LHCN-M2 (cell line): ENCODE measurements around the gene NELFB. TPM values are rescaled to one million over a fixed set of nuclear protein-coding genes. Genes with fewer than 3 reads are reported as not detected.

Experiments used
- DNase-seq: peaks from one replicate; pipeline ENCODE4 v3.0.0-alpha.2; 2012; ENCODE audit warnings: low read depth
- total RNA-seq: library from RNA; depleted of rRNA; stranded (reverse); fragments of >200 nt; gene quantifications from 2 replicates; pipeline ENCODE4 v1.2.3, GENCODE V29; 2014

Gene NELFB
- total RNA-seq, 1 experiment from 2014 or later: 60.7 TPM

DNA sequence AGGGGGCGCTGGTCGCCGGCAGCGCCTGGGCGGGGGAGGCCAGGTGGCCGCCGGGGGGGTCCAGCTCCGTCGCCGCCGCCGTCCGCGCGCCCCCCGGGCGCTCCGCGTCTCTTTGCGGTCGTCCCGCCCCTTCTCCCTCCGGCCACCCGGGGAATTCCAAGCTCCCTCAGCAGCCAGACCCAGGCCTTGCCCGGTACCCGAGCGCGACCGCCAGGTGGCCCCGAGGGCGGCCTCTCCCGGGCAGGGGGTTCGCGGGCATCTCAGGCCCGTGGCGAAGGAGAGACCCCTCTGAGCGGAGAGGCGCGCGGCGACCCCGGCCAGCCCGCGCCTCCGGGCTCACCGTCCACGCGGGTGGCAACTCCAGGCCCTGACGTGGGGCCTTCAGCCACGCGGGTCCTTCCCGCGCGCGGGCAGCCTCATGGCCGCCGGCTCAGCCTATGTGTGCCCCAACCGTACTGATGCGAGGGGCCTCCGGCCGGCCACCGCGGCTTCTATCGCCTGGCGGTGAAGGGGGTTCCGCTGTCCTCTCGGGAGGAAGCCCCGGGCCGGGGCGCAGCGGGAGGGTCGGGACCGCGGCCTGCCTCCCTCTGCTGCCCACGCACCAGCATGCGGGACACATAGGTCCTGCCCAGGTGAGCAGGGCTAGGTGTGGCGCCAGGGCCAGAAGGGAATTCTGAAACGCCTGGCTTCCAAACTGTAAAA lies 47.5 kb downstream of the NELFB start:
- no peak for DNase-seq

DNA sequence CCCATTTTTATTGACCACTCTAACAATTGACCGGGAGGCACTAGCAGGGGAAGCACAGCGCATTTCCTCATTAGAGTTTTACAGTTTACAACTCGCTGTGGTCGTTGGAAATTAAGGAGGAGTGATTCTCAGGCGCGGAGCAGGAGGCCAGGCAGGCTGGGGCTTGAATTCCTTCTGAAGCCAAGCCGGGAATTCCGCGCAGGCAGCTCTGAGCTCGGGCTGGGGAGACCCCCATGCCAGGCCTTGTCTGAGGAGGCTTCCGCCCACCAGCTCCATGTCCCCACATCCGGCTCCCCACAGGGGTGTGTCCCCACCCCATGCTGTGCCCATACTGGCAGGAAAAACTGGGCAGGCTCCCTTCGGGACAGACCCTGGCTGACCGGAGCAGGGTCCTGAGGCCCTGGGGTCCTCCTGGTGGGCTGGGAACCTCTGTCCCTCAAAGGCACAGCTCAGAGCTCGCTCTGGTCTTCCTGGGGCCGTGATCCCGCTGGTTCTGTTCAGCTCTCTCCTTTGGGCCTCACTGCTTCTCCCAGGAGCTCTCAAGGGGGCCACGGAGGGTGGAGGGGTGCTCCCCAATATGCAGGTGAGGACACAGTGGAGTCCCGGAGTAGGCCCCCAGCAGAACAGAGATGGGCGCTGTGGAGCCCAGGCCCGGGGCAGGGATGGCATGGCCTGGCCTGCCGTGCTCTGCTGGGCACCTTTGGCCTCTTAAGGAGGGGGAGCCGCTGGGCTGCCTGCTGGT lies 48.2 kb downstream of the NELFB start:
- no peak for DNase-seq

DNA sequence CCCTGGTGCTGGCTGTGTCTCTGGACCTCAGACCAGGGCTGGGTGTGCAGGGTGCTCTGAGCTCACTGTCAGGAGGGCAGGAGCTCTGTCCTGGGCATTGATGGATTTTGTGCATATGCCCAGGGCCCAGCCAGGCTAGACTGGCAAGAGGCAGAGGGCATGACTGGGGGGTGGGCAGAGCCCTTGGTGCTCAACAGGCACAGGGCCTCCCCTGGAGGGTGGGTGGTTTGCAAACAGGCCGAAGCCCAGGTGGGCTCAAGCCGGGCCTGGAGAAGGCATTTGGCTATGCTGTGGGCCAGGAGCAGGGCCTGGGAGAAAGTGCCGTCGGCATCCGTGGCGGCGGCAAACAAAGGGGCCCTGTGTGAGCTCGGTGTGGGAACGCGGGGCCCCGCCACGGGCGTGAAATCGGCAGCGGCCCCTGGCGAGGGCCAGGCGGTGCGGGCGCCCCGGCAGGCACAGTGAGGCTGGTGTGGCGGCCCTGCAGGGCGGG lies 48.8 kb downstream of the NELFB start:
- no peak for DNase-seq

DNA sequence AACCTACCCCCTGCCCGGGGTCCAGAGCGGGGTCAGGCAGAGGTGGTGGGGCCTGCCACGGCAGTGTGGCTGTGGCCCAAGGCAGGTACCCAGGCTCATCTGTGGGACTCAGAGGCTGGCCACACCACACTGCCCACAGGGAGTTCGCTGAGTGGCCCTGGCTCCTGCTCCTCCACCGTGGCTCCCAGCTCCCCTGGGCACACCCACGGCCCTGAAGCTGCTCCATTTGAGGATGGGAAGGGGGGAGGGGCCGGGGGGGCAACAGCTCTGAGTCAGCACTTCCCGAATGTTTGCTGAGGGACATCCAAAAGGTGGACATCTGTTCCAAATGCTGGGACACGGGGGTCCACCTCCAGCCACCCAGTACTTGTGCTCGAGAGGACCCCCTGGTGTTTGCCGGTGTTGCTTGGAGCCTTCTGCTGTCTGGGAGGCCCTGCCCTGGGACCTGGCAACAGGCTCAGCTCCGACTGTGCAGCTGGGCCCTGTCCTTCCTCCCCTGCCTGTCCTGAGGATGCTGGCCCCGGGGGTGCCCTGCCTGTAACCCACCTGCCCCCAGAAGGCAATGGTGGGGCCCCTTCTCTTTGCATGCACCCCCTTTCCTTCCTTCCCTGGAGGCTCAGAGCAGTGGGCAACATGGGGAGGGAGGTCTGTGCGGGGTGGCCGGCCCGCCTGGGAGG lies 49.4 kb downstream of the NELFB start:
- no peak for DNase-seq

DNA sequence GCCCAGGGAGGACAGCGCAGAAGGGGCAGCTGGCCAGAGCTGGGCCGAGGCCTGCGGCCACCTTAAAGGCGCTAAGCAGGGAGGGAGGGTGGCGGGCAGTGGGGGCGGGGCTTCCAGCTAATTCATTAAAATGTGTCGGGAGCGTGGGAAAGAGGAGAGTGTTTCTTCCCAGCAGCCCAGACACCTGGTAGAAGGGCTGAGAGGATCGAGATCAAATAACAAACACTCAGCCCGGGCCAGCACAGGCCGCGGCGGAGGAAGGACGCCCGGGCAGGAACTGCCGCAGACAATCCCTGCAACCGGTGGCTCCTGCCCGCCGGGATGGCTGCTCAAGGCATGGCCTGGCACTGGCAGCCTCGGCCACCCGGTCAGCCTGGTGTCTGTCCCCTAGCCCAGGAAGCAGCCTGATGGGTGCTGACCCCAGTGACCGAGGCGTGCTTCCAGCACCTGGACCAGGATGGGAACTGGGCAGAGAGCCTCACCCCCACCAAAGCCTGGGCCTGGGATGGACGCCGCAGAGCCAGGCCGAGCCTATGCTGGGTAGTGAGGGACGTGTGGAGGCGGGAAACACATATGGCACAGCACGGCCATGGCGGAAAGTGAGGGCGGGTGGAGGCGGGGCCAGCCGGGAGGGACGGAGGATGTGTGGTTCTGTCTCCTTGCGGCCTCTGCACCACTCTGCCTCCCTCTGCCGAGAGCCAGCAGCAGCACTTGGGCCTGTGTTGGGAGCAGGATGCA lies 50.1 kb downstream of the NELFB start:
- DNase-seq: no peak

DNA sequence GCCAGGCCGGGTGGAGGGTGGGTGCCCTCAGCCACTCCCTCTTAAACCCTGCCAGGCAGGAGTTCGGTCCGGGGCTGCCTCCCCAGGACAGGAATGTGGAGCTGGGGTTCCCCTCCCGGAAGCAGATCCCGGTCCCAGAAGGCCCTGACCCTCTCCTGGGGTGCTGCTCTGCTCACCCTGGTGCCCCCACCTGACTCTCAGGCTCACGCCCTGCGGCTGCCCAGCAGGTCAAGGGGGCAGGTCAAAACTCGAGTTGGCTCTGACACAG lies 50.6 kb downstream of the NELFB start:
- no peak for DNase-seq

DNA sequence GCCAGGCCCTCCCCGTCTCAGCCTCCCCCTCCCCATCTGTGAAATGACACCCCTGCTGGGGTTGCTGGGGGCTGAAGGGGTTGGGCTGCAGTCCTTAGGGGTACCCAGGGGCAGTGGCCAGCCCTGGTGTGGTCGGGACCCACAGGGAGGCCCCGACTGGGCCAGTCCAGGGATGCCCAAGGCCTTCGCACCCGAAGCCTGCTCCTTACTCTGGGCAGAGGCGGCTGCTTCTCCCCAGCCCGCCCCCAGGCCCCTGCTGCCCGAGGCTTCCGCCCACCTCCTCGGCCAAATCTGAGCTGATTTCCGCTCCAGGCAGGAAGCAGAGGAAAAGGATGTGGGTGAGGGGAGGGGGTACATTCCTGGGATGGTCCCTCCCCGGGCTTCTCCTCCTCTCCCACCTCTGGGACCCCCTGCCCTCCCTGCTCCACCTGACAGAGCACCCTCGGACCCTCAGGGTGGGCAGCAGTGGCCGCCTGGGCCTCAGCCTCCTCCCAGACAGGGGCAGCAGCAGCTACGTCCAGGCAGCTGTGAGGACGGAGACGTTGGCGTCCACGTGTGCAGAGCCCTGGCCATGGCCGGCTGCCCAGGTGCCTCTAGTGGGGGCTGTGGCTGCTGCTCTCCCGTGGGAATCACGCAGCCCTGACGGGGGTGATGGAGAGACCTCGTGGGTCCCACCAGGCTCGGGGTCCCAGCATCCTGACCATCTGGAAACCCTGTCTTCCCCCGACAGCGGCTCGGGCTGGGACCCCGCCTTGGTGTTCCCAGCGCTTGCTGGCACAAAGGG lies 51.1 kb downstream of the NELFB start:
- DNase-seq: no peak

DNA sequence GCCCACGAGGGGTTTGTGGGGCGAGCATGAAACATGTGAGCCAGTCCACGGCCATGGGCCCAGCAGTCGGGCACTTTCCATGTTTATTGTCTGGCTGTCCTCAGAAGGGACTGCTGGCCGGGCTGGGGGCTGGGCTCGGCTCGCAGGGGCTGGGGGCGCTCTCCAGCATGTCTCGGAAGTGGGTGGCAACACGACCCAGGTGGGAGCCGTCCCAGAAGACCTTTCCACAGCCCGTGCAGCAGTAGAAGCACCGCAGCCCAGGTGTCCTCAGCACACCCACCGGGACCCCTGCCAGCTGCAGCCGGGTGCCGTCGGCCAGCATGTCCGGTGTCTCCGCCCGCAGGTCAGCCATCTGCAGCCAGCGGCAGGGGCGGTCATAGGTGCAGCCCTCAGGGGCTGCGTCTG lies 51.7 kb downstream of the NELFB start:
- DNase-seq: no peak

DNA sequence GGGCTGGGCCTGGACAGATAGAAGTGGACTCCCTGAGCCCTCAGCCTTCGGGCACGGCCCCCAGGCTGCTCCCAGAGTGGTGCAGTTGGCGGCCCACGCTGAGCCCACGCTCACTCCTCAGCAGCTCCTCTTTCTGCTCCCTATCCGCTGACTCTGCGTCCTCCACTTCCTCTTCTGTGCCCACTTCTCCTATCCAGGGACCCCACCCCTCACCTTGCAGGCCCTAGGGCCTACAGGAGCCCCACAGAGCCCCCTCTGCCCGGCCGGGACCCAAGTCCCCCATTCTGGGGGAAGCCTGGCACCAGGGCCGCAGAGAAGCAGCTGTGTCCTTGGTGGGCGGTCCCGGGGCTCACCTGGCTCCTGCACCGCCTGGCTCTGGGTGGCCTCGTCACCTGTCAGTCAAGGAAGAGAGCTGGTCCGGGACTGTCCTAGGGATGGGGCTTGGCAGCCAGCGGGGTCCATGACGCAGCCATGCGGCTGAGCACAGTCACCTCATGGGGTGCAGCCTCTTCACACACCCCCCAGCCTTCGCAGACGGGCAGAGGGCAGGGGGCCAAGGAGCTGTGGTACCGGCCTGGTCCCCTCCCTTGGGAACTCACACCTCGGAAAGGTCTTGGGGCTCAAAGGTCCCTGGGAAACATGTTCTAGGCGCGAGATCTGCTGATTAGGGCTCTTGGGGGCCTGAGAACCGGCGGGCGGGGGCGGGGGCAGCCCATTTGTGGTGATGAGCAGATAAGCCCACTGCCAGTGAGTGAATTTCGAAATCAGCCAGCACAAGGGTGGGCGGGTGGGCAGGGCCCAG lies 52.3 kb downstream of the NELFB start:
- DNase-seq: no peak

DNA sequence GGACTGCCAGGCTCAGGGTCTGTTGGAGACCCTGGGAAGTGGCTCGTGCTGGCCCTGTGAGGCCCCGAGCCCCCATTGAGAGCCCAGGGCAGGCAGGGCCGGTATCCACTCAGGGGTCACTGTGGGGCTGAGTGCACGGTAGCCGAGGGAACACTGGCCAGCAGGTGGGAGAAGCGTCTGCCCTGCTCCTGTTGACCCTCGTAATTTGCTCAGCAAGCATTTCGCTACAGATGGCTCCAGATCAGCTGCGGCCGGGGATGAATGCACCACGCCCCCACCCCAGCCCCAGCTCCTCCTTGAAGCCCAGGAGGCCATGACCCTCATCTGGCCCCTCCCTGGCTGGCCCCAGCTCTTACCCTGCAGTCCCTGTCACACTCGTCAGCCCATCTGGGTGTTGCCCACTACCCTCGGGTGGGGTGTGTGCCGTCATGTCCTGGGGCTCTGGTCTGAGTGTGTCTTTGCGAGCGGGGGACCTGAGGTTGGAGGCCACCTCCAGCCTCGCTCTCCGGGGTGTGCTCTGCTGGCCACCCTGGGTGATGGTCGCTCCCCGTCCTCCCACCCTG lies 53.0 kb downstream of the NELFB start:
- DNase-seq: no peak

DNA sequence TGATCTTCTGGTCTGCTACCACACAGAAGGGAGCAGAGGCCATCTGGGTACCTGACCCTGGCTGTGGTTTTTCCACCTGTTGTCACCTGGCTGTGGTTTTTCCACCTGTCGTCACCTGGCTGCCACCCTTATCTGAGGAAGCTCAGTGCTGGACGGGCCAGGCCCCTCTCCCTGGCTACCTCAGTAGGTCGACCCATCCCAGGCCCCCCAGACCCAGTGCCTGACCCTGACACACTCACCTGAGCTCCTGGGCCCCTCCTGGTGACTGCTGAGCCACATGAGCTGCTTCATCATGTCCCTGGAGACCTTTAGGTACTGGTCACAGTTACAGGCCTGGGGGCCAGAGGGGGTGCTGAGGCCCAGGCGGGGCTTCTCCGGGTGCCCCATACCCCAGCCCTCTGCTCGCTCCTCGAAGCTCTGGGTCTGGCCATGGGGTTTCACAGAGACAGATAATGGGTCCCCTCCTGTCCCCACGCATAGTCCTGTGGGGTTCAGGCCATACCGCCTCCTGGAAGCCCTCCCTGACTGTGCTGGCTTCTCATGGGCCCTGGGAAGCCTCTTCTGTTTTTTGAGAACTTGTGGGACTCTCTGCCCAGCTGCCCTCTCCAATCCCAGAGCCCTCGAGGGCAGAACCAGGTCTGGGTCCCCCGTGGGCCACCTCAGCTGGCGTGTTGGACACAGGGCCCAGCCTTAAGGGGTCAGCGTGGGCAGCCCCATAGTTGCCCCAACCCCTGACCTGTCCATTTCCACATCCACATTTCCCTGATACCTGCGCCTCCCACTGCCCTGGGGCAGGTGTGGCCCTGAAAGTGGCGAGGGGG lies 54.5 kb downstream of the NELFB start:
- no peak for DNase-seq

DNA sequence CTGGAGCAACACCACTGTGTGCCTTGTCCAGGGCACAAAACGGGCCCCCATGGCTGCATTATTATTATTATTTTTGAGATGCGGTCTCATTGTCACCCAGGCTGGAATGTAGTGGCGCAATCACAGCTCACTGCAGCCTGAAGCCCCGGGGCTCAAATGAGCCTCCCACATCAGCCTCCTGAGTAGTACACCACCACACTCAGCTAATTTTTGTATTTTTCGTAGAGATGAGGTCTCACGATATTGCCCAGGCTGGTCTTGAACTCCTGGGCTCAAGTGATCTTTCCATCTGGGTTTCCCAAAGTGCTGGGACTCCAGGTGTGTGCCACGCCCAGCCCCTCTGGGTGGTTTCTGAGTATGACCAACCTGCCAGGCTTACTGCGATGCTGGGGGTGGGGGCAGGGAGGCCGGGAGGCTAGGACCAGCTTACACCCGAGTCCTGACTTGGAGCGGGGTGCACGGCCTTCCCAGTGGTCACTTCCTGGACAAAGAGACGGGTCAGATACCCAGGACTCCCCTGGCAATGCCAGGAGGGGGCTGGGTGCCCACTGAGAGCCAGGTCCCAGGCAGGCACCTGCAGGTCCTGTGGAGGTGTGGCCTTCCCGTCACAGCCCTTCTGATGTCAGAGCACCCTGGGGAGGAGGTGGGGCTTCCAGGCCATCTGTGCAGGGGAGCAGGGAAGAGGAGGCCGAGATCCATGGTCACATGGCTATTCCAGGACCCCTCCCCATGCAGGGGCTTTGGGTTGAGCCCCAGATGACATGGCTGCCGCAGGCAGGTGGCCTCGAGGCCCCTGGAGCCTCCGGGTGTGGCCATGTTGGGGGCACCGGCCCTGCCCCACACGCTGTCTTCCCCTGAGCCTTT lies 55.3 kb downstream of the NELFB start:
- DNase-seq: no peak

DNA sequence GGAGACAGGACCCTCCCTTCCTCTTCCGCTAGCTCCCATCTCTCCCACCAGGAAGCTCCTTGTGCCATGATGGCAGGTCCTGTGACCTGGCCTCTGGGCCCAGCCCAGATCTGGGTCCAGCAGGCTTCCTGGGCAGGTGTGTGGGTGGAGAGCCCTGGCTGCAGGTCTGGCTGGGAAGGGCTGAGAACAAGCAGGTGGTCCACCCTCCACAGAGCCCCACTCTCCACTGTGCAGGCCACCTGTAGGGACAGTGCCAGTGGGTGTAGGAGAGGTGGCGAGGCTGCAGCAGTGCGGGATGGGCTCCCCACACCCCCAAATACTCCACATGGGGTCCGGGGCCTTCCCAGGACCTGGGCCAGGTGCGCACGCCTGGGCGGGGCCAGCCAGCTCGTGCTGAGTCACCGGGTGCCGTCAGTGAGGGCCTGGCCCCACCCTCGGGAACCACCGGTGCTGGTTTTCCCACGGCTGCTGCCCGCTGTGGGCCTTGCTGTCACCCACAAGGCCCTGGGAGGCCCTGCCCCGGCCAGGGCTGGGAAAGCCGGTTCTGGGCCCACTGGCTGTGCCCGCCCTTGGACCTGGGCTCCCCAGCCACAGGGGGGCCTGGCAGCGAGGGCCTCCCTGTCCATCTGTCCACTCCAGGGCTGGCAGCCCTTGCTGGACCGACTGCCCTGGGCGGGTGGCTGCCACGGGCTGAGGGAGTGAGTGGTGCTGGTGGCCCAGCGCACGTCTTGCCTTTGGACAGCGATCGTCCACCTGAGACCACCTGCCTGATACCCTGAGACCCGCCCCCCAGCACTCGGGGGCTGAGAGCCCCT lies 56.3 kb downstream of the NELFB start:
- DNase-seq: no peak

DNA sequence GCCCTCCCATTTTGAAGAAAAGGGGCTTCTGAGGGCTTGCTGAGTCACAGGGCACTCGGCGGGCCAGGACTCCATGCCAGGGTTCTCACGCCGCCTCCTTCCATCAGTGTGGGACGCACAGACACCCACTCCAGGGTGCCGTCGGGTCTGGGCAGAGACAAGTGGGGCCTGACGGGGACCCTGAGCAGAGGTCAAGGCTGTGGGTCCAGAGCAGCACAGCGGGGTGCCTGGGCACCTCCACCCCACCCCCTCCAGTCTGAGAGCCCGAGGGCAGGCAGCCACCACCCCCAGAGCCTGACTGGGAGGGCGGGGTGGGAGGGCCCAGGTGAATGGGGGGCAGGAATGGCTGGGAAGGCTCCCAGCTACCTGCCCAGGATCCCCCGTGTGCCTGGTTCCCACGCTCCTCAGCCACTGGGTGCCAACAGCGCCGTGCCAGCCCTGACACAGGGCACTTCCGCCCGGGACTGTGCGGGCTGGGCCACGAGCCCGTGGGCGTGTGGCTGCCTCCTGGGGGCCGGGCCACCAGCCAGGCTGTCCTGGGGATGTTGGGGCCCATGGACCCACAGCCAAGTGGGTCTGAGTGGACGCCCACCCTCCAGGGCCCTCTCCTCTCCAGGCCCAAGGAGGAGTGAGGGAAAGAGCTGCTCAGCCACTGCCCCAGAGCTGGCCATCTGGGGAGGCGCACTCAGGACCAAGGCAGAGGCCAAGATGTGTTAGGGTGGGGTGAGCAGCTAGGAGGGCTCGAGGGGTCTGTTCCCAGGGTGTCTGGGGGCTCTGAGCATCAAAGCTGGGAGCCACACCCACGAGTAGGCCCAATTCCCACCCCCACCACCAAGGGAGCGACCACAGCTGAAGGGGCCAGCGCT lies 57.1 kb downstream of the NELFB start:
- no peak for DNase-seq

DNA sequence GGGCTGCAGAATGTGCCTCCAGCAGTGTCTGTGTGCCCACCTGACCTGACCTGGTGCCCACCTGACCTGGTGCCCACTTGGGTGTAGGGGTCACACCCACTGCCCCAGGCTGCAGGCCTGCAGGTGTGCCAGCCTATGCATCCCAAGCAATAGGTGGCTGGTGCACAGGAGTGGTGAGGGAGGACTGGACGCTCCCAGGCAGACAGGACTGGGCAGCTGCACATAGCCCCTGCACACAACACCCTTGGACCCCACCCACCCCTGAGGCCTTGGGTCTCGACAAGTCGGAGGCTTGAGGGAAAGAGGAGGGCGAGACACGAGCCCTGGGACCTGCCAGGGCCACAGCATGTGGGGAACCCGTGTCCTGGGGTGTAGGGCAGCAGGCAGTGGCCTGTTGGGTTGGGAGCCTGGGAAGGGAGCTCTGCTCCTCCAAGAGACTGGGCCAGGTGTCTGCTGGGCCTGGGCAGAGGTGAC lies 57.8 kb downstream of the NELFB start:
- no peak for DNase-seq

DNA sequence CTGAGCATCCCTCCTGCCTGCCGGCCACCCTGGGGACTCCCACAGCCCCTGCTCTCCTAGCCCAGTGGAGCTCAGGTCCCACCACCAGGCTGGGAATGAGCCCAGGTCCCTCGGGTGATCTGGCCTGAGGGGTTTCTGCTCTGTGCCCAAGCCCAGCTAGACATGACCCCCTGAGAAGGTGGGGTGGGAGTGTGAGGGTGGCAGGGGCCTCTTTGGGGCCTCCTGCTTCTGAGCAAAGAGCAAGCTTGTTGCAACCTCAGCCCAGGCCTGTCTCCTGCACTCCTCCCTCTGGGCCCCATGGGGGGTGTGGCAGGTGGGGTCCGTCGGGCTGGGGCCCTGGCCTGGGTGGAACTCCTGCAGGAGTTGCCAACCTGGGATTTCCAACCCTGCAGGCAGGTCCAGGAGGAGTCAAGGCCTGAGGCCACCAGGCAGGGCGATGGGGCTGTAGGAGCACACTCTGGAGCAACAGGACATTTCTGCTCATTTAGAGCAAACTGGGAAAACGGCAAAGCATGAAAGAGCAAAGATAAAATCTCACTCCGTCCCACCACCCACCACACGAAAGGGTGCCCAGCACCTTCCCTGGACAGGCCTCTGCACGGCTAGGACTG lies 58.3 kb downstream of the NELFB start:
- no peak for DNase-seq
